ENCODE data around the gene EIF2B2. TPM values are rescaled to one million over a fixed set of nuclear protein-coding genes. Genes with fewer than 3 reads are reported as not detected.
A peak's percentile ranks its signal among the peaks of the same experiment; 100 is the strongest.

The EIF2B2 gene
- total and polyA plus RNA-seq, 2 of the 13 experiments (the other 11 are each of a cell fraction or from before 2014, with no cell fraction given), result 54.4 to 78.6 TPM

GRCh38 chr14:75002392-75003249 is at the start of gene EIF2B2 (continued):
- TF ChIP-seq ZHX2 (IDR thresholded peaks at IDR 0.05; ENCODE audit: low read depth), result peak; percentile 23; the same call in 1 of the 2 replicates
- TF ChIP-seq ZHX2 (CRISPR knock-in tag; IDR thresholded peaks at IDR 0.05; ENCODE audit: borderline replicate concordance), result no peak; the same call in 1 of the 2 replicates
- no peak for TF ChIP-seq SRSF1 (optimal IDR thresholded peaks at IDR 0.05; ENCODE audit: low read depth, low read length)
- TF ChIP-seq ZC3H13 (CRISPR knock-in tag; IDR thresholded peaks at IDR 0.05), result no peak
- no peak for TF ChIP-seq EZH2 (conservative IDR thresholded peaks at IDR 0.05; ENCODE audit: low read depth, low read length)
- TF ChIP-seq ZNF124 (CRISPR knock-in tag; IDR thresholded peaks at IDR 0.05), result peak; percentile 77; the same call in 1 of the 2 replicates
- TF ChIP-seq CSRNP2 (CRISPR knock-in tag; conservative IDR thresholded peaks at IDR 0.05; ENCODE audit: low read depth), result no peak
- no peak for TF ChIP-seq ZMYM2 (CRISPR knock-in tag; IDR thresholded peaks at IDR 0.05)
- peak; percentile 93 for TF ChIP-seq KAT8 (CRISPR knock-in tag; IDR thresholded peaks at IDR 0.05)
- no peak for TF ChIP-seq KAT2B (IDR thresholded peaks at IDR 0.05; ENCODE audit: borderline replicate concordance, low read depth, low read length)
- TF ChIP-seq KAT7 (CRISPR knock-in tag; IDR thresholded peaks at IDR 0.05; ENCODE audit: borderline replicate concordance), result no peak
- TF ChIP-seq TSC22D2 (CRISPR knock-in tag; IDR thresholded peaks at IDR 0.05; ENCODE audit: borderline replicate concordance), result 0 out of 2 replicates have a peak, but pooled peaks have one; percentile 33
- no peak for TF ChIP-seq ZFP41 (CRISPR knock-in tag; IDR thresholded peaks at IDR 0.05; ENCODE audit: borderline replicate concordance)
- peak; percentile 51; the same call in 1 of the 2 replicates for TF ChIP-seq KLF6 (CRISPR knock-in tag; IDR thresholded peaks at IDR 0.05)
- TF ChIP-seq SP2 (CRISPR knock-in tag; IDR thresholded peaks at IDR 0.05), result peak; percentile 97
- peak; percentile 21; the same call in 1 of the 2 replicates for TF ChIP-seq ARNTL (CRISPR knock-in tag; IDR thresholded peaks at IDR 0.05)
- no peak for TF ChIP-seq ZNF382 (CRISPR knock-in tag; IDR thresholded peaks at IDR 0.05; ENCODE audit: borderline replicate concordance)
- peak; percentile 49; the same call in 1 of the 2 replicates for TF ChIP-seq MEIS2 (CRISPR knock-in tag; IDR thresholded peaks at IDR 0.05)
- no peak for TF ChIP-seq SRSF4 (IDR thresholded peaks at IDR 0.05; ENCODE audit: low read depth, low read length, poor library complexity, severe bottlenecking)
- TF ChIP-seq HOXA3 (CRISPR knock-in tag; IDR thresholded peaks at IDR 0.05), result peak; percentile 73
- no peak; the same call in none of the 2 replicates for TF ChIP-seq BCL6 (CRISPR knock-in tag; IDR thresholded peaks at IDR 0.05)

Measured in HepG2 (cell line).